HEK293T (cell line): ENCODE measurements around the gene TNPO2.
"Not testable (repeated sequence)": the region's sequence is repeated elsewhere in the genome, so short reads cannot be mapped to it uniquely, and the experiment has no call there.

ENCODE experiments used
- CTCF ChIA-PET: fragments of 350-600 bp; formaldehyde crosslinking; extraction: SDS; loops from one replicate; lab custom pipeline; 2021; ENCODE audit warnings: antibody characterized with exemption, inconsistent platforms; lab: Yijun Ruan, JAX
- POLR2A ChIA-PET: fragments of 350-600 bp; formaldehyde crosslinking; extraction: SDS; loops from one replicate; lab custom pipeline; 2020; ENCODE audit warnings: antibody characterized with exemption, inconsistent platforms; lab: Yijun Ruan, JAX
- DNase-seq: peaks from one replicate; pipeline ENCODE4 v3.0.0; 2012; ENCODE audit warnings: mixed read lengths; ENCODE audit errors: extremely low spot score
- ARNT ChIP-seq: fragments of 450-650 bp; IDR thresholded peaks from 2 replicates; pipeline ENCODE4 v1.6.1; 2017; ENCODE audit warnings: mild to moderate bottlenecking
- BHLHE40 ChIP-seq: fragments of 450-650 bp; IDR thresholded peaks from 2 replicates; pipeline ENCODE4 v1.6.1; 2016; ENCODE audit warnings: mild to moderate bottlenecking, moderate library complexity, borderline replicate concordance
- CTBP1 ChIP-seq: fragments of 450-650 bp; IDR thresholded peaks from 2 replicates; pipeline ENCODE4 v1.6.1; 2016; ENCODE audit warnings: borderline replicate concordance
- ELF4 ChIP-seq: fragments of 450-650 bp; IDR thresholded peaks from 2 replicates; pipeline ENCODE4 v1.6.1; 2017; ENCODE audit warnings: antibody characterized with exemption
- FOXA1 ChIP-seq: fragments of 450-650 bp; IDR thresholded peaks from 2 replicates; pipeline ENCODE4 v1.6.1; 2016; ENCODE audit warnings: mild to moderate bottlenecking
- FOXK2 ChIP-seq: fragments of 450-650 bp; IDR thresholded peaks from 2 replicates; pipeline ENCODE4 v1.6.1; 2016; ENCODE audit warnings: mild to moderate bottlenecking
- FOXM1 ChIP-seq: fragments of 450-650 bp; IDR thresholded peaks from 2 replicates; pipeline ENCODE4 v1.6.1; 2017; ENCODE audit warnings: mild to moderate bottlenecking, borderline replicate concordance
- HDGF ChIP-seq: fragments of 450-650 bp; IDR thresholded peaks from 2 replicates; pipeline ENCODE4 v1.6.1; 2017; ENCODE audit warnings: antibody characterized with exemption, borderline replicate concordance
- L3MBTL2 ChIP-seq: fragments of 450-650 bp; conservative IDR thresholded peaks from 2 replicates; pipeline ENCODE4 v1.6.1; 2016; ENCODE audit warnings: mild to moderate bottlenecking
- LEF1 ChIP-seq: fragments of 450-650 bp; IDR thresholded peaks from 2 replicates; pipeline ENCODE4 v1.6.1; 2017; ENCODE audit warnings: mild to moderate bottlenecking, borderline replicate concordance
- NFRKB ChIP-seq: fragments of 450-650 bp; IDR thresholded peaks from 2 replicates; pipeline ENCODE4 v1.6.1; 2016; ENCODE audit warnings: mild to moderate bottlenecking, moderate library complexity
- PKNOX1 ChIP-seq: fragments of 450-650 bp; IDR thresholded peaks from 2 replicates; pipeline ENCODE4 v1.6.1; 2016
- SP1 ChIP-seq: fragments of 450-650 bp; IDR thresholded peaks from 2 replicates; pipeline ENCODE4 v1.6.1; 2017
- SUZ12 ChIP-seq: fragments of 450-650 bp; IDR thresholded peaks from 2 replicates; pipeline ENCODE4 v1.6.1; 2016; ENCODE audit warnings: mild to moderate bottlenecking
- TARDBP ChIP-seq: fragments of 450-650 bp; IDR thresholded peaks from 2 replicates; pipeline ENCODE4 v1.6.1; 2016
- ZNF384 ChIP-seq: fragments of 450-650 bp; IDR thresholded peaks from 2 replicates; pipeline ENCODE4 v1.6.1; 2016

Gene TNPO2

DNA sequence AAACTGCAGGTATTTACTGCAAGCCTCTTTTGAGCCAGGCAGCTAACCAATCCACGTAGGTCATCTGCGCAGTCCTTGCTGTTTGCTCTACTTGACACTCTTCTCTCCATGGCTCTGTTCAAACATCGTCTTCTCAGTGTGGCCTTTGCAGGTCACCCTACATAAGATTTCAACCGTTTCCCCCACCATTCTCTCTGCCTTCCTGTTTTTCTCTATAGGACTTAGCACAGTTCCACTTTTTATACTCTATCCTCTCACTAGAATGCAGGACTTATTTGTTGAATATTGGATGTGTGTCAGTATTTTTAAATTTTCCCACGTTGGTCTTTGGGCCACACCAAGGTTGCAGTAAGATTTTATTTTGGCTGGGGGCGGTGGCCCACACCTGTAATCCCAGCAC lies 25.6 kb downstream of the TNPO2 start:
- ChIA-PET POLR2A (no interaction called here), CTCF (no interaction called here)
- no peak for TF ChIP-seq FOXK2
- no peak for TF ChIP-seq PKNOX1
- no peak for TF ChIP-seq ZNF384
- no peak for TF ChIP-seq BHLHE40
- TF ChIP-seq FOXA1 = no peak
- no peak for TF ChIP-seq L3MBTL2
- TF ChIP-seq FOXM1 = no peak
- no peak for TF ChIP-seq HDGF
- no peak for DNase-seq

DNA sequence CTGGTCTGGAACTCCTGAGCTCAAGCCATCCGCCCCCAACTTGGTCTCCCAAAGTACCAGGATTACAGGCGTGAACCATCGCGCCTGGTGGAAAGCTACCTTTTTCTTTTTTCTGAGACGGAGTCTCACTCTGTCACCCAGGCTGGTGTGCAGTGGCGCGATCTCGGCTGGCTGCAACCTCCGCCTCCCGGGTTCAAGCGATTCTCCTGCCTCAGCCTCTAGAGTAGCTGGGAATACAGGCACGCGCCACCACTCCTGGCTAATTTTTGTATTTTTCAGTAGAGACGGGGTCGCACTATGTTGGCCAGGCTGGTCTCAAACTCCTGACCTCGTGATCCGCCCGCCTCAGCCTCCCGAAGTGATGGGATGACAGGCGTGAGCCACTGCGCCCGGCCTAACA lies 26.3 kb downstream of the TNPO2 start:
- ChIA-PET CTCF (interaction anchor here (1.8 kb wide), 1 partner anchor 69 kb away, joined by 4 read pairs; no protein-coding TSS in a partner anchor), POLR2A (interaction anchor here (1.0 to 1.8 kb wide), 3 partner anchors 8 to 37 kb away, joined by 3 to 6 read pairs (median 4); no protein-coding TSS in a partner anchor)
- DNase-seq = not testable (repeated sequence)

GRCh38 chr19:12696366-12697335 lies 27.1 kb downstream of the TNPO2 start, which contains the start of gene FBXW9:
FBXW9 (minus strand) TSS chr19:12696631; CDS start chr19:12696581, 50 bp downstream.
- CTCF ChIA-PET = interaction anchor here (1.8 kb wide), 1 partner anchor 70 kb away, joined by 4 read pairs; no protein-coding TSS in a partner anchor

DNA sequence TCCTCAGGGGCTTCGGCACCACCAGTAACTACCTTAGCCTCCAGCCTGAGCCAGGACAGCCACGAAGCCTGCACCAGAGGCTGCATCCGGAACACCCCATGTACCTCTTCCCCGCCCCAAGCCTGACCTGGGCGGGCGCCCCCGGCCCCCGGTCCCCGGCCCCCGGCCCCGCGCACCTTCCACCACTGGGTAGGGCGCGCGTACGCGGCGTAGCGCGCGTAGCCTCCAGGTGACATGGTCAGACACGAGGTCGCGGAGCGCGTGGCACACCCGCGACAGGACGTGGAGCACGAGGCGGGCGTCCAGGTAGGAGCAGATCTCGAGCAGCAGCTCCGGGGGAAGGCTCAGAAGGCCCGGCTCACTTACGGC lies 27.8 kb downstream of the TNPO2 start:
- CTCF ChIA-PET = interaction anchor here (1.8 kb wide), 1 partner anchor 71 kb away, joined by 4 read pairs; no protein-coding TSS in a partner anchor

More at GRCh38 chr19:12696366-12697335, 27.1 kb downstream of the TNPO2 start, which contains the start of gene FBXW9:
- TF ChIP-seq L3MBTL2 (peak; percentile 67), ZNF384 (peak; percentile 50), ELF4 (peak; percentile 55), FOXM1 (no peak), PKNOX1 (no peak), BHLHE40 (no peak)
- peak; percentile 96 for DNase-seq
- POLR2A ChIA-PET = interaction anchor here (0.6 to 1.8 kb wide), 6 partner anchors 9 to 41 kb away, joined by 3 to 6 read pairs (median 4); partner anchors contain the start of gene GET3

GRCh38 chr19:12695514-12695913 lies 28.2 kb downstream of the TNPO2 start:
- DNase-seq = no peak
- ChIA-PET POLR2A (interaction anchor here (1.6 kb wide), 1 partner anchor 27 kb away, joined by 3 read pairs; no protein-coding TSS in a partner anchor), CTCF (no interaction called here)
- no peak for TF ChIP-seq TARDBP
- no peak for TF ChIP-seq FOXK2
- TF ChIP-seq ELF4 = no peak
- TF ChIP-seq ARNT = no peak
- no peak for TF ChIP-seq NFRKB
- no peak for TF ChIP-seq PKNOX1
- TF ChIP-seq BHLHE40 = no peak
- no peak for TF ChIP-seq FOXA1
- TF ChIP-seq ZNF384 = no peak
- no peak for TF ChIP-seq LEF1

More for the DNA sequence above, 27.8 kb downstream of the TNPO2 start:
- DNase-seq = no peak
- TF ChIP-seq SP1 (no peak), LEF1 (no peak), FOXM1 (no peak), HDGF (no peak), FOXA1 (no peak), TARDBP (no peak), L3MBTL2 (no peak), NFRKB (no peak), FOXK2 (no peak), SUZ12 (no peak), CTBP1 (no peak), ZNF384 (no peak), PKNOX1 (no peak), BHLHE40 (no peak), ARNT (no peak), ELF4 (no peak)
- POLR2A ChIA-PET = interaction anchor here (0.6 to 1.8 kb wide), 4 partner anchors 15 to 41 kb away, joined by 3 to 6 read pairs (median 4); partner anchors contain the start of gene GET3
